DMS114 treated with DMSO at 0.1 percent for 48 hours (cell line): Measurements from ENCODE around the gene BCL2L14.
"Not testable (repeated sequence)": the region's sequence is repeated elsewhere in the genome, so short reads cannot be mapped to it uniquely, and the experiment has no call there.

ENCODE experiments used
- DNase-seq: peaks from one replicate; lab custom pipeline; 2025; ENCODE audit not compliant: unreplicated experiment; lab: John Stamatoyannopoulos, UW

BCL2L14 gene

GRCh38 chr12:12099102-12099501 lies 28.4 kb downstream of the BCL2L14 start:
- no peak for DNase-seq

- DNase-seq: no peak
Measured at GRCh38 chr12:12107678-12108077, 36.9 kb downstream of the BCL2L14 start.

- no peak for DNase-seq
Measured at GRCh38 chr12:12108441-12109058, 37.8 kb downstream of the BCL2L14 start.

GRCh38 chr12:12110923-12111555 lies 40.3 kb downstream of the BCL2L14 start:
- not testable (repeated sequence) for DNase-seq

- DNase-seq: no peak
Measured at GRCh38 chr12:12115514-12115913, 44.8 kb downstream of the BCL2L14 start.

GRCh38 chr12:12116677-12117076 lies 45.9 kb downstream of the BCL2L14 start:
- no peak for DNase-seq

GRCh38 chr12:12121061-12121460 lies 50.3 kb downstream of the BCL2L14 start:
- DNase-seq: no peak

GRCh38 chr12:12123036-12123604 lies 52.4 kb downstream of the BCL2L14 start:
- DNase-seq: no peak

GRCh38 chr12:12126551-12126950 lies 55.8 kb downstream of the BCL2L14 start:
- DNase-seq: no peak

- no peak for DNase-seq
Measured at GRCh38 chr12:12127304-12127703, 56.6 kb downstream of the BCL2L14 start.

- no peak for DNase-seq
Measured at GRCh38 chr12:12128670-12129069, 57.9 kb downstream of the BCL2L14 start.

GRCh38 chr12:12133259-12133658 lies 62.5 kb downstream of the BCL2L14 start:
- no peak for DNase-seq

- DNase-seq: no peak
Measured at GRCh38 chr12:12133785-12134184, 63.0 kb downstream of the BCL2L14 start.

GRCh38 chr12:12138203-12139154 lies 67.7 kb downstream of the BCL2L14 start:
- no peak for DNase-seq

GRCh38 chr12:12141000-12141399 lies 70.3 kb downstream of the BCL2L14 start:
- DNase-seq: no peak

- DNase-seq: not testable (repeated sequence)
Measured at GRCh38 chr12:12144531-12144930, 73.8 kb downstream of the BCL2L14 start.

GRCh38 chr12:12147111-12147510 lies 76.4 kb downstream of the BCL2L14 start:
- DNase-seq: no peak
